HG02798 (cell line): ENCODE results near the gene ABCA8.
"Not testable (repeated sequence)": the region's sequence is repeated elsewhere in the genome, so short reads cannot be mapped to it uniquely, and the experiment has no call there.

Experiments used
- ATAC-seq: cut with Tn5 transposase; IDR thresholded peaks from one replicate; pipeline ENCODE4 v1.9.1; 2021; ENCODE audit warnings: mild to moderate bottlenecking; ENCODE audit not compliant: unreplicated experiment, poor library complexity

The ABCA8 gene

GRCh38 chr17:68955181-68955841 is at the start of gene ABCA8:
Gene ABCA8, minus strand, starts transcription at chr17:68955392. Its CDS starts 13,358 bp downstream, at chr17:68942034.
- ATAC-seq: no peak

- ATAC-seq: not testable (repeated sequence)
These were observed 49.6 kb upstream of the ABCA8 start for GRCh38 chr17:69004759-69005158.

DNA sequence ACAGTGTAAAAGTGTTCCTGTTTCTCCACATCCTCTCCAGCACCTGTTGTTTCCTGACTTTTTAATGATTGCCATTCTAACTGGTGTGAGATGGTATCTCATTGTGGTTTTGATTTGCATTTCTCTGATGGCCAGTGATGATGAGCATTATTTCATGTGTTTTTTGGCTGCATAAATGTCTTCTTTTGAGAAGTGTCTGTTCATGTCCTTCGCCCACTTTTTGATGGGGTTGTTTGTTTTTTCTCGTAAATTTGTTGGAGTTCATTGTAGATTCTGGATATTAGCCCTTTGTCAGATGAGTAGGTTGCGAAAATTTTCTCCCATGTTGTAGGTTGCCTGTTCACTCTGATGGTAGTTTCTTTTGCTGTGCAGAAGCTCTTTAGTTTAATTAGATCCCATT is 44.6 kb upstream of the ABCA8 start:
- ATAC-seq: not testable (repeated sequence)

DNA sequence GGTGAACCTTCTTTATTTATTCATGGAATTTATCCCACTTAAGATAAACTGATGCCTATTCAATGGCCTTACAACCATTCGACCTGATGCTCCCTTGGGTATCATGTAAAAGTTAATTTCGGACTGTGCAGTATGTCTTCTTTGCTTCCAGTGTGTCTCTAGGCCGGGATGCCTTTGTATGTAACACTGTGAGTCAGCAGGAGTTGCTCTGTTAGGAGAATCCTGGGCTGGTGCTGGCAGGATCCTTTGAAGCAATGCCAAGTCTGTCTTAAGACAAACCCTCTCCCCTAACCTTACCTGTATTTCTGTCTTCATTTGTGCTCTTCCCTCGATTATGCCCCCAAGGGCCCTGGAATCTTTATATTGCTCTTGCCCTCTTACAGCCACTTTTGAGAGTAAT is 37.9 kb upstream of the ABCA8 start:
- ATAC-seq: no peak

DNA sequence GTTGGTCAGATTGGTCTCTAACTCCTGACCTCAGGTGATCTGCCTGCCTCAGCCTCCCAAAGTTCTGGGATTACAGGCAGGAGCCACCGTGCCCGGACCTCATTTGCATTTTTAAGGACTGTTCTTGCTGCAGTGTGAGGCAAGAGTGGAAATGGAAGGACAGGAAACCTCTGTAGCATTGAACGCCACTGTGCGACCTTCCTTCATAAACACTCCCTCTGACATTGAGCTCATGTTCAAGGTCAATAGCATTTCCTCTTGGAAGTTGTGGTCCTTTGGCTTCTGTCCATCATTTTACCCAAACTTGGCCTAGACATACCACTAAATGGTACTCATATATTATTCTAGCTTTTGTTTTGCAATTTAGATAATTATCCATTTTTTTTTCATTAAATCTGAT is 32.8 kb upstream of the ABCA8 start:
- ATAC-seq: no peak

GRCh38 chr17:68981288-68981687 is 26.1 kb upstream of the ABCA8 start:
- ATAC-seq: no peak

- ATAC-seq: no peak
These were observed 18.1 kb upstream of the ABCA8 start for GRCh38 chr17:68973098-68973846.

DNA sequence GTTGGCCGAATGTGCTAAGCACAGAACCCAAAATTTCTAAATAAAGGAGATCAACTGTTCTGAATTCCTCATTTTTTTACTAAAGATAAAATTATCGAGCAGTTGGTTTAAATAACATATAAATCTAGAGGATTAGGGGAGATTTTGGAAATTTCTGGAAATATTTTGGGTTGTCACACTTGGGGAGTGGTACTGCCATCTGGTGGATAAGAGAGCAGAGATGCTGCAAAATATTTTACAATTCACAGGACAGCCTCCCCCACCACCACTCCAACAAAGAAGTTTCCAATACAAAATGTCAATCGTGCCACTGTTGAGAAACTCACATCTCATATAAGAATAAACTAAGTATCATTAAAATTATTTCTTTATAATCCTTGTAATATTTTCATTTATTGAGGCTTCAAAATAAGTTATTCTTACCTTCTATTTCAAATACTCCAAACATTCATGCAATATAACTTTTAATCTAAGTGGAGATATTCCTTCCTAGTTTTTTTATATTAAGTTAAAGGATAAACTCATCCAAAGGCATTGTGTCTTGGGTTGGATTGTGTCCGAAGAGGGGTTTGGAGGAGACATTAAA is 17.0 kb upstream of the ABCA8 start:
- ATAC-seq: no peak

DNA sequence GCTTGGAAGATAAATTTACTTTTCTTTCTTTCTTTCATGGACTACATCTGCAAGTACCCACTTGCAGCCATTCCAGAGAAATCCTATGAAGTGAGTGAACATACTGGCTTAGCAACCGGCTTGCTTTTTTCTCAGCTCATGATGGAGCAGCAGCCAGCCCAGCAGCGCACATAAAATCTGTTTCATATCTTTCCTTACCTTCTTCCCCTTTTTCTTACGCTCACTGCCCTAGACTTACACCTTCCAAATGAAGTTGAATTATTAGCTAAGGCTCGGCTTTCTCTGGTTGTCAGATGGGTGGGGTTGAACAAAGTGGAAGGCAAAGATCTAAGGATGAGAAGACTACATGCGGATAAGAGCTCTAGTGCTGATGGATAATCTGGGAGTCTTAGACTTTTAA is 13.9 kb upstream of the ABCA8 start:
- ATAC-seq: no peak

GRCh38 chr17:68963958-68964357 is 8.8 kb upstream of the ABCA8 start:
- ATAC-seq: no peak

GRCh38 chr17:68961214-68961882 is 6.2 kb upstream of the ABCA8 start:
- no peak for ATAC-seq

GRCh38 chr17:68959117-68959516 is 3.9 kb upstream of the ABCA8 start:
- not testable (repeated sequence) for ATAC-seq

DNA sequence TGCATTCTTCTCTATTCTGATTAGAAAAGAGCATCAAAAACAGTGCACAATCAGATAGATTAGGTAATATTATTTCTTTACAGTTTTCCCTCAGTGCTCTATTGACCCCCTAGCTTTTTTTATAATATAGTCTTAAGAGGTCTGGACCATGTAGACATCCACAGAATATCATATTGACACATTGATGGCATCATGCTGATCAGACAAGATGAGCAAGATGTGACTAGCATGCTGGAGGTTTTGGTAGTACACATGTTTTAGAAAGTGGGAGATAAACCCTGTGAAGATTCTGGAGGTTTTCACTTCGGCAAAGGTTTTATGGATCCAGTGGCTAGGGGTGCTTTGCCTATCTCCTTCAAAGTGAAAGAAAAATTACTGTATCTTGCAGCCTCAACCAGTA is 2.8 kb upstream of the ABCA8 start:
- no peak for ATAC-seq

- no peak for ATAC-seq
These were observed 871 bp downstream of the ABCA8 start for GRCh38 chr17:68954146-68954896.

DNA sequence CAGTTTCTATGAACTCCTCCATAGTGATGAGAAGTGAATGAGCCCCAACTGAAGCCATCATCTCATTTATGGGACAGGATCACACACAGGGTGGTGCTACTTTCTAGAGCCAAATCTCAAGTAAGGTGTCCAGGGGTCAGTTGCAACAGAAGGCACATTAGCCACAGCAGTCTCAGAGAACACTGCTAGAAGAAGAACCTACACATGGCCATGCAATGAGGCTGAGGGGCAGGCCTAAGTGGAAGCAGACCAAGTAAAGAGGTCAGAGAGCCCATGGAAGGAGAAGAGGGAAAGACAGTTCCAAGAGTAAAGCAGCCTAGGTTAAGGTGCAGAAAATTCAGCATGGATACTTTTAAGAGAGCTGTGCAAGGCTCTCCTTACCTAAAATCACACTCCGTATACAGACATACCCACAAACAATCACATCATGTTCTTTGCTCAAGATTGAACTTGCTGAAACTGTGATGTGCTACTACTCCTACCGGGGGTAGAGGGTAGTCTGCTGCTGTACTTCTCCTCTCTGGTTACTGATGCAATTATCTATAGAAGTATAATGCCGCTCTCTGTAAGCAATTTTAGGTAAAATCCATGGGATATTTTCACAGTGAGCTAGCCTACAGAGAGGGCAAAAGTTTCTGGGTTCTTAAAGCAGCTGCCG is 1.7 kb downstream of the ABCA8 start:
- ATAC-seq: no peak

DNA sequence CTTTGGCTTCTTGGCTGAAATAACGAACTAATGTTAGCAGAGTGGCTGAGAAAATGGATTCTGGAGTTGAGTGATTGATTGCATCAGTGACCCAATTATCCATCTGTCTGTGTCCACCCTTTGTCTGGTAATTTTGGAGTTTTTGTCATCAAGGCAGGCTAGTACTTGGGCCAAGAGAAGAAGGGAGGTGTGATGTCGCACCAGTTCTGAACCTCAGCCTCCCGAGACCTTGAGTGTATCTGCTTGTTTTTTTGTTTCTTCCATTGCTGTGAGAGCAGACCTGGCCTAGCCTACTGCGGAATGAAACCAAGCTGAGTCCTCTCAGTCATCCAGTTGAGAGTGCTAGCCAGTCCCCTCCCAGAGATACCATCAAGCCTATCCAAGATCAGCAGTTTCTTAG is 4.5 kb downstream of the ABCA8 start:
- ATAC-seq: no peak

GRCh38 chr17:68947868-68948267 is 7.3 kb downstream of the ABCA8 start:
- not testable (repeated sequence) for ATAC-seq

DNA sequence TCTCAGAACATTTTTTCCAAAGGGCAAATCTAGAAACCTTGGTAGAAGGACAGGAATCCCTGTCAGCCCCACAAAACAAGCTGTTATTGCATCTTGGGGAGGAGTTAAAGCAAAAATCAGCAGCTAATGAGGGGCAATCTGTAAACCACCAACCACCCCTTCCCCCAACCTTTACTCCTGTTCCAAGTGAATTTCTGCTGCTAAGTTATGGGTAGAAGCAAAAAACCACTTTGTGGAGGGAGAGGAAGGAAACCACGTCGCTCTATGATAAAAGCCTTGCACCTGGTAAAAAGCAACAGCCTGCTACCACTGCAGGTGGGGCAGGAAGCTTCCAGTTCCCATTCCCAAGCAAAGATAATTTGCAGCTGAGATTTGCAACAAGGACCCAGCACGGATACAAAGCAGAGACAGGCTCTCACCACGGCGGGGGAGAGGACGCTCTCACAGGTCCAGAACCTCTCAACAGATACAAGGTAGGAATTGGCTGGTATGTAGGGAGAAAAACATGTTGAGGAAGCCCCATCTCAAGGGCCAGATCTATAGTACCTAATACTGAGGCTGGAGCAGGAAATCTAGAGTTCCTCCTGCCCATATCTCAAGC is 10.7 kb downstream of the ABCA8 start:
- ATAC-seq: no peak

- not testable (repeated sequence) for ATAC-seq
These were observed 11.4 kb downstream of the ABCA8 start for GRCh38 chr17:68943812-68944182.
